Measurements from ENCODE around the gene KLHDC8A. TPM values are rescaled to one million over a fixed set of nuclear protein-coding genes. Genes with fewer than 3 reads are reported as not detected.
"Not testable (repeated sequence)": the region's sequence is repeated elsewhere in the genome, so short reads cannot be mapped to it uniquely, and the experiment has no call there.

Gene KLHDC8A
- total RNA-seq, 4 donors from 2014 or later = not detected

- TF ChIP-seq, protein P1, sequence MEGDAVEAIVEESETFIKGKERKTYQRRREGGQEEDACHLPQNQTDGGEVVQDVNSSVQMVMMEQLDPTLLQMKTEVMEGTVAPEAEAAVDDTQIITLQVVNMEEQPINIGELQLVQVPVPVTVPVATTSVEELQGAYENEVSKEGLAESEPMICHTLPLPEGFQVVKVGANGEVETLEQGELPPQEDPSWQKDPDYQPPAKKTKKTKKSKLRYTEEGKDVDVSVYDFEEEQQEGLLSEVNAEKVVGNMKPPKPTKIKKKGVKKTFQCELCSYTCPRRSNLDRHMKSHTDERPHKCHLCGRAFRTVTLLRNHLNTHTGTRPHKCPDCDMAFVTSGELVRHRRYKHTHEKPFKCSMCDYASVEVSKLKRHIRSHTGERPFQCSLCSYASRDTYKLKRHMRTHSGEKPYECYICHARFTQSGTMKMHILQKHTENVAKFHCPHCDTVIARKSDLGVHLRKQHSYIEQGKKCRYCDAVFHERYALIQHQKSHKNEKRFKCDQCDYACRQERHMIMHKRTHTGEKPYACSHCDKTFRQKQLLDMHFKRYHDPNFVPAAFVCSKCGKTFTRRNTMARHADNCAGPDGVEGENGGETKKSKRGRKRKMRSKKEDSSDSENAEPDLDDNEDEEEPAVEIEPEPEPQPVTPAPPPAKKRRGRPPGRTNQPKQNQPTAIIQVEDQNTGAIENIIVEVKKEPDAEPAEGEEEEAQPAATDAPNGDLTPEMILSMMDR (IDR thresholded peaks at IDR 0.05) = no peak
- DNase-seq (ENCODE audit: low spot score) = no peak
- no peak for ATAC-seq (ENCODE audit: low FRiP score)
Observed at GRCh38 chr1:205369701-205370123, 13.0 kb upstream of the KLHDC8A start.

DNA sequence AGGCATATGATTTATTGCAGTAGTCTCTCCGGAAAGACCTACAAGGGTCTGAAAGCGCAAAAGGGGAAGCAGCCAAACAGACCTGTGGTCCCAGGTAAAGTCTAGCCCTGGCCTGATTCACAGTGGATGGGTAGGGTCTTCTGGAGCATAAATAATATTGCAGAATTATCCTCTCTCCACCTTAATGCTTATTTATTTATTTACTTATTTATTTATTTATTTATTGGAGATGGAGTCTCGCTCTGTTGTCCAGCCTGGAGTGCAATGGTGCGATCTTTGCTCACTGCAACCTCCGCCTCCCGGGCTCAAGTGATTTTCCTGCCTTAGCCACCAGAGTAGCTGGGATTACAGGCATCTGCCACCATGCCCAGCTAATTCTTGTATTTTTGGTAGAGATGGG is 11.8 kb upstream of the KLHDC8A start:
- ATAC-seq (ENCODE audit: low FRiP score) (no peak), DNase-seq (ENCODE audit: low spot score) (no peak)
- TF ChIP-seq, protein P1 (IDR thresholded peaks at IDR 0.05) = no peak

GRCh38 chr1:205365945-205366463 is 9.3 kb upstream of the KLHDC8A start:
- no peak for DNase-seq (ENCODE audit: low spot score)
- no peak for ATAC-seq (ENCODE audit: low FRiP score)
- TF ChIP-seq, protein P1 (IDR thresholded peaks at IDR 0.05) = no peak

DNA sequence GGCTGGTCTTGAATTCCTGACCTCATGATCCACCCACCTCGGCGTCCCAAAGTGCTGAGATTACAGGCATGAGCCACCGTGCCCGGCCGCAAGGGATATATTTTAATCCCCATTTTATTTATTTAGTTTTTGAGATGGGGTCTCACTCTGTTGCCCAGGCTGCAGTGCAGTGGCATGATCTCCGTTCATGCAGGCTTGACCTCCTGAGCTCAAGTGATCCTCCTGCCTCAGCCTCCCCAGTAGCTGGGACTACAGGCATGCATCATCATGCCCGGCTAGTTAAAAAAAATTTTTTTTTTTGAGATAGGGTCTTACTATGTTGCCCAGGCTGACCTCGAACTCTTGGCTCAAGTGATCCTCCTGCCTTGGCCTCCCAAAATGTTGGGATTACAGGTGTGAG is 8.4 kb upstream of the KLHDC8A start:
- DNase-seq (ENCODE audit: low spot score); ATAC-seq (ENCODE audit: low FRiP score): not testable (repeated sequence)

GRCh38 chr1:205360891-205361290 is 4.2 kb upstream of the KLHDC8A start:
- no peak for DNase-seq (ENCODE audit: low spot score)
- TF ChIP-seq, protein P1 (IDR thresholded peaks at IDR 0.05) = no peak
- ATAC-seq (ENCODE audit: low FRiP score) = no peak

DNA sequence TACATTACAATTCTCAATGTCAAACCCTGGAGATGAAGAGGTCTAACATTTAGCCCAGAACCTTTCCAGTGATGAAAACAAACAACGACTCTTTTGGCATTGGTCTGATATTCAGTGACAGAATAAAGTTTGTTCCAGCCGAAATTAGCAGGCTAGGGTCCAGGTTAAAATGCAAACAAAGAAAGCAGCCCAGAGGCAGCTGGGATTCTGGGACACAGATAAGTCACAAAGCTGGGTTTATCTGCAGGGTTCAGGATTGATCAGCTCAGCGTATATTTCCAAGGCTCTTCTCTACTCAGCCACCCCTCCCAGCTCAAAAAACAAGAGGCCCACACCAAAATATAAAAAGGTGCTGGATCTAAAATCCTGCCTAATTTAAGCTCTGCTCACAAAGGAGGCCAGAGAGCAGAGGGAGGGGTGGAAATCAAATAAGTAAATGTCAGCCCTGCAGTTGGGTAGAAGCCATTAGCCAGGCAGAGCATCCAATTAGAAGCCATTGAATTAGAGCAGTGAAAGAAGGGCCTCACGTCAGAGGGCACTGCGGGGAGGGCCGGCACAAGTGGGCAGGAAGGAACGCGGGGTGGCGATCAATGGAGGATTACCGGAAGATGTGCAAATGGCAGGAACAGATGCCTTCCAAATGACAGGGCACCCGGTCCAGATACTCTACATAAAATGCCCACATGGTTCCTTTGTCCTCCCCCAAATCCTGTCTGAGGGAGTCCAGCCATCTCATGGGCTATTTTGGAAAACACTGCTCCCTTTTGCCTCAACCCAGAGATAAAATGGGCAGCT is 3.2 kb upstream of the KLHDC8A start:
- no peak for ATAC-seq (ENCODE audit: low FRiP score)
- TF ChIP-seq, protein P1 (IDR thresholded peaks at IDR 0.05) = no peak
- DNase-seq (ENCODE audit: low spot score) = no peak

- TF ChIP-seq, protein P1 (IDR thresholded peaks at IDR 0.05) = no peak
- no peak for ATAC-seq (ENCODE audit: low FRiP score)
- no peak for DNase-seq (ENCODE audit: low spot score)
Observed at GRCh38 chr1:205358579-205358978, 1.9 kb upstream of the KLHDC8A start.

All from omental fat pad (tissue), 4 donors.